Astrocyte of the spinal cord (primary cell): Measurements from ENCODE around the gene ITGB3BP.
"Not testable (repeated sequence)": the region's sequence is repeated elsewhere in the genome, so short reads cannot be mapped to it uniquely, and the experiment has no call there.

Experiments used
- DNase-seq: peaks from one replicate; pipeline ENCODE4 v3.0.0; 2011; ENCODE audit warnings: low read depth, low spot score
- H3K4me3 ChIP-seq: 2 replicates; pipeline ENCODE4 v1.5.1; 2011; ENCODE audit warnings: low read depth, mild to moderate bottlenecking, low read length, moderate library complexity
- CTCF ChIP-seq: IDR thresholded peaks from 2 replicates; pipeline ENCODE4 v1.5.1; 2012; ENCODE audit warnings: low read depth, mild to moderate bottlenecking, low read length, inconsistent platforms
- in situ Hi-C: cut with HindIII; loops from 2 replicates; pipeline ENCODE4 v1.10.0; 2017; ENCODE audit warnings: low sequenced_read_pairs

Gene ITGB3BP

DNA sequence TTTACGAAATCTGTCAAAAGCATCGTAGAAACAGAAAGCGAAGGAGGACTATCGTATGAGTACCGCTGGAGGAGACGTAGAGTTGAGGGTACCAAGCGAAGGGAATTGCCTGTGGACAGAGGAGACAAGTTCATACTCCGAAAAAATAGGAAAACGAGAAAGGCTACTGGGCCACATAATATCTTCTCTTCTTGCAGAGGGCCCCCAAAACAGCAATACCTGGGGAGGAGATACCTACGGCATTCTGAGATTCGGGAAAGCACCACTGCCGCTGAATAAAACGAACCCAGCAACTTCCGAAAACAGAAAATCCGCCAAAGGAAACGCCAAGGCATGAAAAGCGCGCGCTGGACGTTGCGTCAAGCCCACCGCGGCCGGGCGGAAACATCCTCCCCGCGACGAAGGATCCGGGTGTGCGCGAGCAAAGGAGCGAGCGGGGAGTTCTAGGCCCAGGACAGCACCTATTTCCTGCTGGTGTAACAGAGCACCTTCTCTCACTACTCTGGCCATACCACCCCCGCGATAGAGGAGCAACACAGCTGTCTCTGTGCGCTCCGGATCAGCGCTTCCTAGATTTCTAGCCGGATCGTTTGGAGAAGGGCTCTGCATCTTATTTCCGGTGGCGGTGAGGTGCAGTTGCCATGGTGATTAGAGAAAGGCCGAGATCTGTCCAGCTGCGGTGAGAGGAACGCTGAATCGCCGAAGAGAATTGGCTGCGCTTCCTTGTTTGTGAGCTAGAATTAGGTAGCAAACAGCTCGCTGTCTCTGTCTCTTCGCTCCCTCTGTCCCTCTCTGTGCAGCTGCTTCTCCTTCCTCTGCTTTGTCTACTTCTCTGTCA, at the start of gene ITGB3BP, which contains the start of gene EFCAB7:
ITGB3BP (minus strand) TSS at position 335 of the 838 bp plus-strand sequence; CDS start at position 243, 92 bp downstream.
EFCAB7 (plus strand) TSS at position 635 of the 838 bp plus-strand sequence. CDS start 2,048 bp downstream, outside the sequence.
- no peak for TF ChIP-seq CTCF
- in situ Hi-C loops, result no loop called here
- DNase-seq, result peak; percentile 96

DNA sequence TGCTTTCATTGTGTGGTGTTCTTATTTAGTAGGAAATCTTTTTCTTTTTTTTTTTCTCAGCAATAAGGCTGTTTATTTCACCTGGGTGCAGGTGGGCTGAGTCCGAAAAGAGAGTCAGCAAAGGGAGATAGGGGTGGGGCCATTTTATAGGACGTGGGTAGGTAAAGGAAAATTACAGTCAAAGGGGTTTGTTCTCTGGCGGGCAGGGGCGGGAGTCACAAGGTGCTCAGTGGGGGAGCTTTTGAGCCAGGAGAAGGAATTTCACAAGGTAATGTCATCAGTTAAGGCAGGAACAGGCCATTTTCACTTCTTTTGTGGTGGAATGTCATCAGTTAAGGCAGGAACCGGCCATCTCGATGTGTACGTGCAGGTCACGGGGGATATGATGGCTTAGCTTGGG, 49.7 kb upstream of the ITGB3BP start:
- H3K4me3 ChIP-seq, in situ Hi-C loops, DNase-seq: not testable (repeated sequence)

More for the DNA sequence above, at the start of gene ITGB3BP, which contains the start of gene EFCAB7:
- peak within 1 kb of the TSS; percentile 80 for H3K4me3 ChIP-seq

DNA sequence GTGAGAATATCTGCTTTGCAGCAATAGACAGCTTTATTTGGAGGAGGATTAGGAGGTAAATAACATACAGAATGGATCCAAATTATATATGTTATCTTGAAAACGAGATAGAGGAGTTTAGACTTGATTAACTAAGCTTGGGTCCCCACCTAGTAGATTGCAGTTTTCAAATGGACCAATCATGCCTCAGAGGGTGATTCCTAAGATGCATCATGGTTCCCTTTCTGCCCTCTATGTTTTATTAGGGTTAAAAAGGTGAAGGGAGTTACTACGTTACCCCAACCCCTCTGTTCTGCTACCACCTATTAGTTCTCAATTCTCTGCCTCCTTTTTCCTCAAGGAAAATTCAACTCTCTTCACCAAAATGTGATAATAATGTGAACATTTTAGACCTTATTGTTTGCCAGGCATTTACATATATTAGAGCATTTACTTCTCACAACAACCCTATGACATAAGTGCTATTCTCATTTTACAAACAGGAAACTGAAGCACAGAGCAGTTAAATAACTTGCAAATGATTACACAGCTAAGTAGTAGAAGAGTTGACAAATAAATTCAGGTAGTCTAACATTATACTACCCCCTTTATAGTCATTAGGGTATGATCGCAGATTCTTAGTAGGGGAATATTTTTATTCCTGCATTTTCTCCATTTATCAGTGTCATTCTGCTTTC, 46.8 kb upstream of the ITGB3BP start:
- in situ Hi-C loops, result no loop called here
- no peak for DNase-seq
- H3K4me3 ChIP-seq, result no peak overlapping the region
- no peak for TF ChIP-seq CTCF

- in situ Hi-C loops, result no loop called here
- no peak for DNase-seq
- no peak overlapping the region for H3K4me3 ChIP-seq
- TF ChIP-seq CTCF, result no peak
These were observed 46.0 kb upstream of the ITGB3BP start for GRCh38 chr1:63569068-63569467.

DNA sequence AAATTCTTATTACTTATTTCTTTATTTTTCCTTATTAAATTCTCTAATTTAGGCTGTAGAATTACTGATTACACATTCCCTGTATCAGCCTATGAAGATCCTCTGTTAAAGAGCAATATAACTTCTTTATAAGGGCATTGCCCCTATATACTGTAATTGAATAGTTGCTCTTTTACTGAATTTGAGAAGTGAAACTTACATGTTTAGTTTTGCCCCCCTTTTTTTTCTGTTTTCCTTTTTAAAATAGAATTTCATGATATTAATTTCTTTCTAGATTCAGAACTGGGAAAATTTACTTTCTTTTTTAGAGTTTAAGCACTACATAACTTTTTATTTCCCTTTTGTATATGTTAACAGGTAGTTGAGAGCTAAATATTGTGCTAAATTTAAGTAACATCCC, 40.7 kb upstream of the ITGB3BP start:
- in situ Hi-C loops, result no loop called here
- no peak overlapping the region for H3K4me3 ChIP-seq
- TF ChIP-seq CTCF, result no peak
- no peak for DNase-seq

GRCh38 chr1:63559357-63559756, 36.3 kb upstream of the ITGB3BP start:
- no peak for TF ChIP-seq CTCF
- H3K4me3 ChIP-seq, result no peak overlapping the region
- in situ Hi-C loops, result no loop called here
- DNase-seq, result no peak
